GM06990 (cell line): ENCODE results near the gene GNAI3.

Experiments used
- DNase-seq: peaks from one replicate; pipeline ENCODE4 v3.0.0-alpha.2; 2011; ENCODE audit not compliant: insufficient read length; ENCODE audit errors: extremely low read depth
- H3K27me3 ChIP-seq: replicated peaks from 2 replicates; pipeline ENCODE4 v1.6.0; 2011; ENCODE audit warnings: low read length; ENCODE audit not compliant: control insufficient read depth, insufficient read depth
- H3K36me3 ChIP-seq: 2 replicates; pipeline ENCODE4 v1.5.1; 2011; ENCODE audit warnings: low read length; ENCODE audit not compliant: control insufficient read depth, insufficient read depth
- H3K4me3 ChIP-seq: replicated peaks from 2 replicates; pipeline ENCODE4 v1.5.1; 2011; ENCODE audit warnings: low read depth, mild to moderate bottlenecking, control low read depth, low read length
- TF ChIP-seq, protein P1 (sequence below): IDR thresholded peaks from 2 replicates; pipeline ENCODE4 v1.5.1; 2011; ENCODE audit warnings: low read length, control low read depth, mild to moderate bottlenecking, inconsistent platforms; ENCODE audit not compliant: insufficient read depth, poor library complexity, severe bottlenecking

Gene GNAI3

DNA sequence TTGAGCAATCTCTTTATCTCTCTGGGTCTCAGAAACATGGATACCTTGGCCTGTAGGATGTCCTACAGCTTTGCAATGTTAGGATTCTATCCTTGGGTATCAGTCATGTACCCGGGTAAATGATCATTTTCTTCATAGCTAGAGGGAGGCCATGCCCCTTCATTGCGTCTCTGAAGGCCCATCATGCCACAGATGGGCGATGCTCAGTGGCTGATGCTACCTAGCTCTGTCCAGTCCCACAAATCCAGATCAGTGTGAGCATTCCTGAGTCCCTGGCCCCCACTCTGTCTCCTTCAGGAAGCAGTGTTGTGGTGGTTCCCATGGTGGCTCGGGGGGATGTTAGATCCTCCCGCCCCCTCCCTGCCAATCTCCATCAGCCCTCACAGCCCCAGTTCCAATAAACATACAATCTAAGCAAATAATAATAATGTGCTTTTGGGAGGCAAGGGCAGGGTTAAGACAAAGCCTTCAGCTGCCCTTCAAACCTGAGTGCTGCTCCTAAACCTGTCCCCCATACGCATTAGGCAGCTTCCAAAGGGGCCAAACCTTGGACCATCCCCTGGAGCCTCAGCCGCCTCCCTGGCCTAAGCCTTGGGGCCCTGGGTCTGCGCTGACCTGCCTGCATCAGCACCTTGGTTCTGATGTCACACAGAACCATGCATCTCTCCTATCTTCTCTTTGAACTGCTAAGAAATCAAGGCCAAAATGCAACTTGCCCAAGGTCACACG, 9.4 kb upstream of the GNAI3 start:
- TF ChIP-seq, protein P1, sequence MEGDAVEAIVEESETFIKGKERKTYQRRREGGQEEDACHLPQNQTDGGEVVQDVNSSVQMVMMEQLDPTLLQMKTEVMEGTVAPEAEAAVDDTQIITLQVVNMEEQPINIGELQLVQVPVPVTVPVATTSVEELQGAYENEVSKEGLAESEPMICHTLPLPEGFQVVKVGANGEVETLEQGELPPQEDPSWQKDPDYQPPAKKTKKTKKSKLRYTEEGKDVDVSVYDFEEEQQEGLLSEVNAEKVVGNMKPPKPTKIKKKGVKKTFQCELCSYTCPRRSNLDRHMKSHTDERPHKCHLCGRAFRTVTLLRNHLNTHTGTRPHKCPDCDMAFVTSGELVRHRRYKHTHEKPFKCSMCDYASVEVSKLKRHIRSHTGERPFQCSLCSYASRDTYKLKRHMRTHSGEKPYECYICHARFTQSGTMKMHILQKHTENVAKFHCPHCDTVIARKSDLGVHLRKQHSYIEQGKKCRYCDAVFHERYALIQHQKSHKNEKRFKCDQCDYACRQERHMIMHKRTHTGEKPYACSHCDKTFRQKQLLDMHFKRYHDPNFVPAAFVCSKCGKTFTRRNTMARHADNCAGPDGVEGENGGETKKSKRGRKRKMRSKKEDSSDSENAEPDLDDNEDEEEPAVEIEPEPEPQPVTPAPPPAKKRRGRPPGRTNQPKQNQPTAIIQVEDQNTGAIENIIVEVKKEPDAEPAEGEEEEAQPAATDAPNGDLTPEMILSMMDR, result no peak
- no peak for DNase-seq
- Histone ChIP-seq H3K4me3 (no peak overlapping the region), H3K27me3 (no peaks in the 10 kb centered on the region), H3K36me3 (no peaks in the 10 kb centered on the region)

DNA sequence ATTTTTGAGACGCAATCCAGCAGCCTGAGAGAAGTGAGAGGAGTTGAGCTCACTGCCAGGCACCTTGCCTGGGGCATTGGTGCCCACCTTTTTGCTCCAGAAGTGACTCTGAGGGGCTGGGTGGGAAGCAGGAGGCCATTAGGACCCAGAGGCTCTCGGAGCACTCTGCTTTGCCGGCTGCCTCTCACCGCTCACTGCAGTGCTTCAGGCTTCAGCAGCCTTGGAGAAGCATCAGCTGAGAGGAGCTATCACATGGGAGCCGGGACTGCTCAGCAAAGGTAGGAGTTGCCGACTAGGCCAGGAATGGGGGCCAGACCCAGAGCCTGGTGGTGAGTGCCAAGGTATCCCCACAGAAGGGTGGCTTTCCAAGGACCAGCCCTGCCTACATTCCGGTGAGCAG, 8.7 kb upstream of the GNAI3 start, which contains the start of gene GPR61:
Gene GPR61, plus strand, starts transcription at position 197 of the 400 bp plus-strand sequence. CDS start 3,151 bp downstream, outside the sequence.
- H3K36me3 ChIP-seq, result no peaks in the 10 kb centered on the region
- no peaks in the 10 kb centered on the region for H3K27me3 ChIP-seq
- TF ChIP-seq, protein P1, result no peak
- H3K4me3 ChIP-seq, result no peak within 1 kb of the TSS
- DNase-seq, result no peak

DNA sequence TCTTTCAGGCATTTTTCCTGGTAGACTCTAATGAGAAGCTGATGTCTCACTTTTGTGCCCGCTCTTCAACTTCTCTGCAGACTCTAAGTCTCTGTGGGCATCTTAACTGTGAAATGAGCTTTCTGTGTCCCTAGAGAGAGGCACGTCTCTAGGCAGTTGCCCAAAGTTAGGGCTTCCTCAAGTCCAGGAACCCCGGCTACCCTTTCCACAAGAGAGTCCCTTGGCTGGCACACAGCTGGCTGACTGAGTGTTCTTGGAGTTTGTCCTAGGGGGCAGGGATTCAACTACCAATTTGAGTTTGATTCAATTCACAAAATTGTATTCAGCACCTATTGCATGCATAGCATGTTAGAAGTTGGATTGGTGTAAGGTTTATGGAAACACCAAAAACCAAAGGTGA, 7.3 kb upstream of the GNAI3 start:
- no peak for DNase-seq
- TF ChIP-seq, protein P1, result no peak
- Histone ChIP-seq H3K27me3 (no peaks in the 10 kb centered on the region), H3K4me3 (no peak overlapping the region), H3K36me3 (no peaks in the 10 kb centered on the region)

DNA sequence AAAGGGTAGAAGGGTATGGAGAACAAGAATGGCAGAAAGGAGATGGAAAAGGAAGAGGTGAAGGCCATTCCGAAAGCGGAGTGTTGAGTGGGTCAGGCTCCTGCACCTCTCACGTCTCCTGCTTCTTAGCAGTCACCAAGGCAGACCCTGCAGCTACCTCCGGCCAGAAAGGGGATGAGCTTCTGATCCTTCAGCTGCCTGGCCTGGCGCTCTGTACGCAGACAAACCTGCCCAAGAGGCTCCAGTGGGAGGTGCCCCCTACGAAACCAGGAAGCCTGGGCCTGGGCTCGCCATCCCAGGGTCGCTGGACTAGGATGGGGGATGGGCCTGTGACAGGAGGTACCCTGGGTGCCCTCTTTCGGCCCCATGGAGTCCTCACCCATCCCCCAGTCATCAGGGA, 5.8 kb upstream of the GNAI3 start:
- TF ChIP-seq, protein P1, result no peak
- H3K4me3 ChIP-seq, result no peak overlapping the region
- no peaks in the 10 kb centered on the region for H3K36me3 ChIP-seq
- no peaks in the 10 kb centered on the region for H3K27me3 ChIP-seq
- no peak for DNase-seq

DNA sequence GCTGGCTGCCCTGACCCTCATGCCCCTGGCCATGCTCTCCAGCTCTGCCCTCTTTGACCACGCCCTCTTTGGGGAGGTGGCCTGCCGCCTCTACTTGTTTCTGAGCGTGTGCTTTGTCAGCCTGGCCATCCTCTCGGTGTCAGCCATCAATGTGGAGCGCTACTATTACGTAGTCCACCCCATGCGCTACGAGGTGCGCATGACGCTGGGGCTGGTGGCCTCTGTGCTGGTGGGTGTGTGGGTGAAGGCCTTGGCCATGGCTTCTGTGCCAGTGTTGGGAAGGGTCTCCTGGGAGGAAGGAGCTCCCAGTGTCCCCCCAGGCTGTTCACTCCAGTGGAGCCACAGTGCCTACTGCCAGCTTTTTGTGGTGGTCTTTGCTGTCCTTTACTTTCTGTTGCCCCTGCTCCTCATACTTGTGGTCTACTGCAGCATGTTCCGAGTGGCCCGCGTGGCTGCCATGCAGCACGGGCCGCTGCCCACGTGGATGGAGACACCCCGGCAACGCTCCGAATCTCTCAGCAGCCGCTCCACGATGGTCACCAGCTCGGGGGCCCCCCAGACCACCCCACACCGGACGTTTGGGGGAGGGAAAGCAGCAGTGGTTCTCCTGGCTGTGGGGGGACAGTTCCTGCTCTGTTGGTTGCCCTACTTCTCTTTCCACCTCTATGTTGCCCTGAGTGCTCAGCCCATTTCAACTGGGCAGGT, 5.0 kb upstream of the GNAI3 start:
- TF ChIP-seq, protein P1, result no peak
- no peak for DNase-seq
- Histone ChIP-seq H3K4me3 (no peak overlapping the region), H3K27me3 (no peaks in the 10 kb centered on the region), H3K36me3 (no peaks in the 10 kb centered on the region)
